HG03439 (cell line): ENCODE data around the gene CAMTA1.

Source experiments
- ATAC-seq: cut with Tn5 transposase; IDR thresholded peaks from one replicate; pipeline ENCODE4 v1.9.1; 2021; ENCODE audit warnings: mild to moderate bottlenecking, moderate library complexity; ENCODE audit not compliant: unreplicated experiment

Gene CAMTA1

DNA sequence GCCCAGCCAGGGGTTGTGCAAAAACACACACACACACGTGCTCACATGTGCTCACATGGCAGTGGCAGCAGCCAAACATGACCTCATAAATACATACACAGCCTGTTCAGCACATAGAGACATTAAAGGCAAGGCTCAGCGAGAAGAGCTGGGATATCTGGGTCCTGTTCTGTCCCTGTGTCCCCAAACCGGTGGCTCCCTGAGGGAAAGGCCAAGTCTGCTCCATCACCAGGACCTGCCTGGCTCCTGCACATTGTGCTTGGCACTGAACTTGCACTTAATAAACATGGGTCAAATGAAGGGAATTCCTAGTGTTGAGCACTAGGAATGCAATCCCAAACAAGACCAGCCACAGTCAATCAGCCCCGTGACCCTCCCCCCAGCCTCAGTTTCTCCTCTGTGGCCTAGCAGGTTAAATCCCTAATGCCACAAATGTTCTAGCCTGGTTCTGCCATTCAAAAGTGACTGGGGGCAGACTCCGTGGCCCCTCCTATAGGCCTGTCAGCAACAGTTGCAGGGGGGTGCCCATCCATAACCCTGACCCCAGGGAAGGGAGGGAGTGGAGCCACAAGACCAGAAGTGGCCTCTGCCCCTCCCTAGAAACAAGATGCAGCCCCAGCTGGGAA, 825.0 kb downstream of the CAMTA1 start:
- ATAC-seq, result no peak

GRCh38 chr1:7610936-7611335, 825.7 kb downstream of the CAMTA1 start:
- ATAC-seq, result no peak

GRCh38 chr1:7611421-7612010, 826.3 kb downstream of the CAMTA1 start:
- ATAC-seq, result no peak

DNA sequence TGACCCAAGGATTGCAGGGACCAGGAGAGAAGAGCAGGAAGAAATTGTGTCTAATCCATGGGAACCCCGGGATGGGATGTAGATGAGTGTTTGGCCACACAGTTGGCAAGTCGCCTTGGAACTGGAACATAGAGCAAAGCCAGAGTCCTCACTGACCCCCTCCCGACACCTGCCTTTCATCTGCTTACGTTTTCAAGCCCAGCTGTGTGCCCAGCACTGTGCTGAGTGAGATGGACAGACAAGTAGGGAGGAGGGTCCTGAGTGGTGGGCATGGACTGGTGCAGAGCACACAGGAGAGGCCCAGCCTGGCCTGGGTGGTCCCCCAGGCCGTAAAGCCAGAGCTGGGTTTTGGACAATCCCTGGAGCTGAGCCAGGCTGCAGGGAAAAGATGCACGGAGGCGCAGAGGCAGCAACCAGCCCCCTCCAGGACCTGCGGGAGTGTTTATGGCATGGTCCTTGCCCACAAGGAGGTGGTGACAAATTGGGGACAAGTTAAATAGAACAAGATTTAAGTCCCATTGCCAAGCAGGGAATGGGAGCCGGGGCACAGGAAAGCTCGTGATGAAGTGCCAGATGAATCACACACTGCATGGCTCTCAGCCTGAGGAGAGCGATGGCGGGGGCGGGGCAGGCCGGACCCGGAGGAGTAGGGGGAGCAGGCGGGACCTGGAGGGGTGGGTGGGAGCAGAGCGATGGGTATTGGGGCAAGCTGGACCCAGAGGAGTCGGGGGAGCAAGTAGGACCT, 828.0 kb downstream of the CAMTA1 start:
- ATAC-seq, result no peak

DNA sequence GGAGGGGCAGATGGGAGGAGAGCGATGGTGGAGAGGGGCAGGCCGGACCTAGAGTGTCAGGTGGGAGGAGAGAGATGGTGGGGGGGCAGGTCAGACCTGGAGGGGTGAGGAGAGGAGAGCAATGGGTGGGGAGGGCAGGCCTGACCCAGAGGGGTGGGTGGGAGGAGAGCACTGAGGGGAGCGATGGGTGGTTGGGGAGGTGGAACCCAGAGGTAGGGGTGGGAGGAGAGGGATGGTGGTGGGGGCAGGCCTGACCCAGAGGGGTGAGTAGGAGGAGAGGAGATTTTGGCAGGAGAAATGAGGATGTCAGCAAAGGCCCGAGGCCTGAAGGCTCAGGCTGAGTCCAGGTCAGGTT, 828.6 kb downstream of the CAMTA1 start:
- ATAC-seq, result no peak

DNA sequence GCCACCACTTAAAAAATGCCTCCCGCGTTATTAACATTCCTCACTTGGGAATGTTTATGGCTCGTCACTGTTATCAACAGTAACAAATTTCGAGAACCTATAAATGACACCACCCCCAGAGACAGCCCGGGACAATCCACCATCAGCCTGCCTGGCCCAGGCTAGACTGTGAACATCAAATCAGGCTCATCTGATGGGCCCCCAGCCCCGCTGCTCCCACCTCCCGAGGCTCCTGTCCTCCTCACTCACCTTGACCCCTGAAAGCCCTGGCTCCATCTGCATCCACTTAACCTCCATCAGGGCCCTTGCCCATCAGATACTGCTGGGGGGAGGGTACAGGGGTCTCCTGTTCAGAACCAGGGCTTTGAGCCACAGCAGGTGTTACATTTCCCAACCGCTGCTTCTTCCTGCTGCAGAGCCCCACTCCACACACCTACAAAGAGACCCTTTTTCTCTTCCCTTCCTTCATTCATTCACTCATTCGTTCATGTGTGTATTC, 829.4 kb downstream of the CAMTA1 start:
- ATAC-seq, result no peak

DNA sequence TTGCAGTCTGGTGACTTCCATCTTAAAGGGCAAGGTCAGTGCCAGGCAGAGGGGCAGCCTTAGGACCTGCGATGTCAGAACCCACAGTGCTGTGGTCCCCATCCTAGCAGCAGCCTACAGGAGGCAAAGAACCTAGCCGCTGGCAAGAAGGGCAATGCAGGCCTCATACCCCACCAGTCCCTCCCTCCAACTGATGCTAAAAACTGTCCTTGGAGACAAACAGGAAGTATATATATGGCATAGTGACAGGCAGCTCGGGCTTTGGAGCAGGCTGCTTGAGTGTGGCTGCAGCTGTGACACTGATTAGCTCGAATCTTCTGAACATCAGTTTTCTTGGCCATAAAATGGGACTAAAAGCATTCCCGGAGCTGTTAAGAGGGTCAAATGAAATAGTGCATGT, 829.9 kb downstream of the CAMTA1 start:
- ATAC-seq, result no peak

DNA sequence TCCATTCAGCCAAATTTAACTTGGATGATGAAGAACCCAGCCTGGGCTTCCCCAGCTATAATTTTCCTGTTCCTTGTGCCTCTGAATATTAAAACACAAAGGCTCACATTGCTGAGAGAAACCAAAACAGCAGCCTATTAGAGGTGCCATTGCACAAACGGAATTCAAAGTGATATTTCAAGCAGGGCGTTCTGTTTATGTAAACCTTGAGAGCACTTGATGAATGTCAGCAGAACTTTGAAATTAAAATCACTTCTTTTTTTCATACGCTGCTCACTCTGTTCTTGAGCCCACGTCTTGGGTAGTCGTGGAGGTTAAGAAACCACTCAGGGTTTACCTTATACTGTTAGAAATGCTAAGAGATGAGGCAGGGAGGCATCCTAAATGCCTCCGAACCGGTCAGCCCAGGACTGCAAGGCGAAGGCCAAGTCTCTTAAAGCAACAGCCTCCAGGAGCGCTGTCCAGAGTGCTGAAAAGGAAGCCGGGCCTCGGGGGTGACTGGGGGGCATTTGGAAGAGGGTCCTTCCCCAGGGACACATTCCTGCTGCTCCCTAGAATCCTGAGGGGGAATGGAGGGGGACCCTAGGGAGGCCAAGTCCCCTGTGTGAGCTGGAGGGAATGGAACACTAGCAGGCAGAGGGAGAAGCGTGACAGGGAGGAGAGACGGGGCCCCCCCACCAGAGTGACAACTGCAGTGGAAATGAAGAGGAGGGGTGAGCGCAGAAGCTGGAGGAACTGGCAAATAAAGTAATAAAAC, 831.0 kb downstream of the CAMTA1 start:
- no peak for ATAC-seq

- no peak for ATAC-seq
Observed at GRCh38 chr1:7616953-7617352, 831.7 kb downstream of the CAMTA1 start.

- no peak for ATAC-seq
Observed at GRCh38 chr1:7617826-7618225, 832.6 kb downstream of the CAMTA1 start.

- ATAC-seq, result no peak
Observed at GRCh38 chr1:7620196-7620595, 834.9 kb downstream of the CAMTA1 start.

- no peak for ATAC-seq
Observed at GRCh38 chr1:7621334-7622219, 836.3 kb downstream of the CAMTA1 start.

DNA sequence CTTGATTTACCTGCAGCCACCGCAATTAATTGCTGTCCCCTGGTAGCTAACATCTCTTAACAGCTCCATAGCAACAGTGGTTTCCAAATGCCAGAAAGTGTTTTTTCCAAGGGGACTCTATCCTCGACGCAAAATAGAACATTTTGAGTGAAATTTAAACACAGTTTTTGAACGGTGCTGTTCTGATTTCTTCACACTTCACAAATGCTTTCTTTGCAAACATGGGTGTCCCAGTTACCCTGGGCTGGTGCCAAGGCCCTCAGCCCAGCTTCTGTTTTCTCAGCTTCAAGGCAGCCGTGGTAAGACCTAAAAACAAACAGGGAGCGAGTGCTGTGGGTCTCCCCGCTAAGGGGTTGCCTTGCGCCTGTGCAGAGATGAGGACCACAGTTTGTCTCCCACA, 838.6 kb downstream of the CAMTA1 start:
- ATAC-seq, result no peak

DNA sequence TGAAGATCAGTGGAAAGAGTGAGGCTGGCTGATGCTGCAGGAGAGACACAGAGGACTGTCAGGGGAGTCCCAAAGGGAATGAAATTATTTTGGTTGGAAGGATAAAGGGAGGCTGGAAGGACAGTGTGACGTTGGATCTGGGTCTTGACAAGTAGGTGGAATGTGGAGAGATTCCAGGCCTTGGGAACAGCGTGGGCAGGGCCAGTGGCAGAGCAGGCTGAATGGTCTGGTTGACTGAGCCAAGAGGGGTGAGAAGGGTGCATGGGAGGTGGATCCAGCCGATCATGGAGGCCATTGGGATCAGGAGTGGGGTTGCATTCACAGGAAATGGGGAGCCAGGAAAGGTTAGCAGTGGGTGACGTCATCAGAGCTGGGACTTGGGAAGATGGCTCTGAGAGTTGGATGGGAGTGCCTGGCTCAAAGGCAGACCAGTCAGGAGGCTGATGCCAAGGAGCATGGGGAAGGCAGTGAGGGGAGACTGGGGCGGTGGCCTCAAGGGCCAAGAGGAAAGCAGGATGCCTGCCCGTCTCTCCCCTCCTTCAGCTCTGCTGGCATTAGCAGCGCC, 839.6 kb downstream of the CAMTA1 start:
- ATAC-seq, result no peak

DNA sequence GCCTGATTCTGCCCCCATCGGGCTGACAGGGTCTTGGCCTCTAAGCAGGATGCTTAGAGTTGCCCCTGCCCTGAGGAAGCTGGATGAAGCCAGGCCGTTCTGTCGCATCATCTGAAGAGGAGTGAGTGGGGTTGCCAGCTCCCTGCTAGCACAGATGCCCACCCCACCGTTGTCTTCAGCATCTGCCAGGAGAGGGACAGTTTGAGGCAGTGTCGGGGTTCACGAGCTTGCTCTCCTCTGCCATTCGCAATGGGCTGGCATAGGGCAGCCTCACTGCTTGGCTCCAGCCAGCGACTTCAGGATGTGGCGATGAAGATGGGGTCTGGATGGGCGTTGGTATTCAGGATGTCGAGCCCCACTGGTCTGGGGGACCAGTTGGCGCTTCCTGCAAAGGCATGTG, 840.1 kb downstream of the CAMTA1 start:
- ATAC-seq, result no peak

GRCh38 chr1:7628273-7628672, 843.0 kb downstream of the CAMTA1 start:
- no peak for ATAC-seq

- ATAC-seq, result no peak
Observed at GRCh38 chr1:7629011-7629410, 843.8 kb downstream of the CAMTA1 start.

DNA sequence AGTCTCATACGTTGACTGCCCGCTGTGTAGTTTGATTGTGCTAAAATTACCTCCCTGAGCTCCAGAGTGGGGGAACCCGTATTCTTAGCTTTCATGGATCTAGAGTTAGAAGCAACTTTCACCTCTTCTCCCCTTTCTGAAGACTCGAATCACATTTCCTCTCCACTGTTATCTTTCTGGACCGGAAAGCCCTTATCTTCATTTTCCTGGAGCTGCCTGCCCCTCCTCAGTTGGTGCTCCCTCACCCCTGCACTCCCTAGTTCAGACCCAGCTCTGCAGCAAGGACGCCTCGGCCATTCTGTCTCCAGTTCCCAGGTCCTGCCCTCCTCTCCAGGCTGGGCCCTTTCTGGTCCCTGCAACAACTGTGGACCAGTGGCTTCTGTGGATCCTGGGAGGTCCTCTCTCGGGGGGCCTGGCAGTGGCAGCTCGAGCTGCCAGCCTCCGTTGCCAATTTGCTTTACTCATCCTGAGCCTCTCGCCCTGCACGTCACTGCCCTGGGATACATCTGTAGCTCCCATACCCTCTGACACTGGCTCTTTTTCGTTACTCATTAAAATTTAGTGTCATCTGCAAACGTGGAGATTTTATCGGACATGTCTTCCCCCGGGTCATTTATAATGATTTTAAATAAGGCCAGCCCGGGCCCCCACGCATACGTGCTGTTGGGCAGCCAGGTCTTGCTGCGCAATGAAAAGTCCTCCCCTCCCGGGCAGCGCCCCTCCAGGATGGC, 844.4 kb downstream of the CAMTA1 start:
- ATAC-seq, result no peak

GRCh38 chr1:7630378-7630777, 845.1 kb downstream of the CAMTA1 start:
- no peak for ATAC-seq

- no peak for ATAC-seq
Observed at GRCh38 chr1:7632176-7632575, 846.9 kb downstream of the CAMTA1 start.
